NCI-H345 treated with DMSO at 0.1 percent for 48 hours (cell line): ENCODE measurements around the gene FMNL3.
"Not testable (repeated sequence)": the region's sequence is repeated elsewhere in the genome, so short reads cannot be mapped to it uniquely, and the experiment has no call there.

Experiments used
- DNase-seq: peaks from one replicate; lab custom pipeline; 2025; ENCODE audit not compliant: unreplicated experiment; lab: John Stamatoyannopoulos, UW

FMNL3 gene

GRCh38 chr12:49717800-49718199 is 10.6 kb upstream of the FMNL3 start:
- not testable (repeated sequence) for DNase-seq

GRCh38 chr12:49716553-49716952 is 9.3 kb upstream of the FMNL3 start:
- no peak for DNase-seq

GRCh38 chr12:49713952-49714351 is 6.7 kb upstream of the FMNL3 start:
- not testable (repeated sequence) for DNase-seq

GRCh38 chr12:49708851-49709250 is 1.6 kb upstream of the FMNL3 start:
- DNase-seq = no peak

- no peak for DNase-seq
These were observed 575 bp upstream of the FMNL3 start for GRCh38 chr12:49707812-49708147.

- DNase-seq = no peak
These were observed 666 bp downstream of the FMNL3 start for GRCh38 chr12:49706351-49707127.

- no peak for DNase-seq
These were observed 1.6 kb downstream of the FMNL3 start for GRCh38 chr12:49705479-49706134.

GRCh38 chr12:49703647-49704137 is 3.5 kb downstream of the FMNL3 start:
- no peak for DNase-seq

- DNase-seq = no peak
These were observed 4.5 kb downstream of the FMNL3 start for GRCh38 chr12:49702676-49703215.

- no peak for DNase-seq
These were observed 5.2 kb downstream of the FMNL3 start for GRCh38 chr12:49702009-49702408.

- DNase-seq = no peak
These were observed 8.3 kb downstream of the FMNL3 start for GRCh38 chr12:49698619-49699545.

- DNase-seq = no peak
These were observed 9.4 kb downstream of the FMNL3 start for GRCh38 chr12:49697808-49698207.

- no peak for DNase-seq
These were observed 10.5 kb downstream of the FMNL3 start for GRCh38 chr12:49696723-49697122.

GRCh38 chr12:49693931-49694444 is 13.2 kb downstream of the FMNL3 start:
- DNase-seq = no peak

GRCh38 chr12:49692851-49693250 is 14.4 kb downstream of the FMNL3 start:
- DNase-seq = no peak

- DNase-seq = no peak
These were observed 17.4 kb downstream of the FMNL3 start for GRCh38 chr12:49689785-49690184.

- DNase-seq = no peak
These were observed 18.0 kb downstream of the FMNL3 start for GRCh38 chr12:49689237-49689636.

GRCh38 chr12:49687941-49688340 is 19.3 kb downstream of the FMNL3 start:
- no peak for DNase-seq

GRCh38 chr12:49684310-49684854 is 22.8 kb downstream of the FMNL3 start:
- no peak for DNase-seq

GRCh38 chr12:49683599-49684309 is 23.5 kb downstream of the FMNL3 start:
- no peak for DNase-seq
